ENCODE results near the gene VSTM2B.
A peak's percentile ranks its signal among the peaks of the same experiment; 100 is the strongest.
"Not testable (repeated sequence)": the region's sequence is repeated elsewhere in the genome, so short reads cannot be mapped to it uniquely, and the experiment has no call there.

The VSTM2B gene

GRCh38 chr19:29525901-29526729 is at the start of gene VSTM2B:
Gene VSTM2B, plus strand, starts transcription at chr19:29525994. Its CDS starts 590 bp downstream, at chr19:29526584.
- DNase-seq (ENCODE audit: low read depth in 2 of 2): no peak

- DNase-seq (ENCODE audit: low read depth in 2 of 2): no peak
These were observed 49.3 kb upstream of the VSTM2B start for GRCh38 chr19:29476528-29476927.

- DNase-seq (ENCODE audit: low read depth in 2 of 2): no peak
These were observed 47.8 kb upstream of the VSTM2B start for GRCh38 chr19:29477831-29478577.

- peak in 1 of 2 experiments; percentile 18 for DNase-seq (ENCODE audit: low read depth in 2 of 2)
These were observed 46.9 kb upstream of the VSTM2B start for GRCh38 chr19:29478578-29479565.

GRCh38 chr19:29479941-29480340 is 45.9 kb upstream of the VSTM2B start:
- DNase-seq (ENCODE audit: low read depth in 2 of 2): no peak

GRCh38 chr19:29480507-29480906 is 45.3 kb upstream of the VSTM2B start:
- no peak for DNase-seq (ENCODE audit: low read depth in 2 of 2)

GRCh38 chr19:29482855-29483640 is 42.7 kb upstream of the VSTM2B start:
- no peak for DNase-seq (ENCODE audit: low read depth in 2 of 2)

GRCh38 chr19:29483641-29483920 is 42.2 kb upstream of the VSTM2B start:
- DNase-seq (ENCODE audit: low read depth in 2 of 2): no peak

GRCh38 chr19:29483944-29484581 is 41.7 kb upstream of the VSTM2B start:
- DNase-seq (ENCODE audit: low read depth in 2 of 2): no peak

- no peak for DNase-seq (ENCODE audit: low read depth in 2 of 2)
These were observed 40.9 kb upstream of the VSTM2B start for GRCh38 chr19:29484876-29485275.

GRCh38 chr19:29485293-29485692 is 40.5 kb upstream of the VSTM2B start:
- no peak for DNase-seq (ENCODE audit: low read depth in 2 of 2)

GRCh38 chr19:29486961-29487360 is 38.8 kb upstream of the VSTM2B start:
- DNase-seq (ENCODE audit: low read depth in 2 of 2): not testable (repeated sequence)

GRCh38 chr19:29487432-29487831 is 38.4 kb upstream of the VSTM2B start:
- no peak for DNase-seq (ENCODE audit: low read depth in 2 of 2)

GRCh38 chr19:29488316-29488715 is 37.5 kb upstream of the VSTM2B start:
- DNase-seq (ENCODE audit: low read depth in 2 of 2): no peak

GRCh38 chr19:29489172-29489951 is 36.4 kb upstream of the VSTM2B start:
- no peak for DNase-seq (ENCODE audit: low read depth in 2 of 2)

- DNase-seq (ENCODE audit: low read depth in 2 of 2): no peak
These were observed 34.3 kb upstream of the VSTM2B start for GRCh38 chr19:29491491-29491890.

- DNase-seq (ENCODE audit: low read depth in 2 of 2): no peak
These were observed 33.7 kb upstream of the VSTM2B start for GRCh38 chr19:29491995-29492577.

GRCh38 chr19:29492769-29493168 is 33.0 kb upstream of the VSTM2B start:
- no peak for DNase-seq (ENCODE audit: low read depth in 2 of 2)

- DNase-seq (ENCODE audit: low read depth in 2 of 2): no peak
These were observed 30.7 kb upstream of the VSTM2B start for GRCh38 chr19:29495091-29495490.

All from stimulated activated CD4-positive, alpha-beta T cell treated with anti-CD3 and anti-CD28 coated beads, Interleukin-12 subunit alpha, Interleukin-12 subunit beta, amount 100 ng/mL, for 24 hours (primary cell).